HepG2 (cell line): ENCODE data around the gene MCAT. TPM values are rescaled to one million over a fixed set of nuclear protein-coding genes. Genes with fewer than 3 reads are reported as not detected.

ENCODE experiments used
- ESRRA ChIP-seq: sonication (generic); formaldehyde crosslinking; IDR thresholded peaks from 2 replicates; pipeline ENCODE4 v1.5.1; 2020; ENCODE audit warnings: mild to moderate bottlenecking, low read depth, missing genetic modification reagents
- JUN ChIP-seq: sonication (generic); formaldehyde crosslinking; IDR thresholded peaks from 2 replicates; pipeline ENCODE4 v1.4.0; 2020; ENCODE audit warnings: mild to moderate bottlenecking, missing genetic modification reagents
- MAX ChIP-seq: IDR thresholded peaks from 2 replicates; pipeline ENCODE4 v1.6.1; 2012; ENCODE audit warnings: inconsistent platforms
- MEIS2 ChIP-seq: sonication (generic); formaldehyde crosslinking; IDR thresholded peaks from 2 replicates; pipeline ENCODE4 v1.9.0; 2021; ENCODE audit warnings: mild to moderate bottlenecking, missing genetic modification reagents
- NFAT5 ChIP-seq: sonication (generic); formaldehyde crosslinking; IDR thresholded peaks from 2 replicates; pipeline ENCODE4 v1.4.0; 2020; ENCODE audit warnings: missing genetic modification reagents
- NR0B2 ChIP-seq: sonication (generic); formaldehyde crosslinking; IDR thresholded peaks from 2 replicates; pipeline ENCODE4 v1.4.0; 2020; ENCODE audit warnings: mild to moderate bottlenecking, missing genetic modification reagents
- SAP130 ChIP-seq: IDR thresholded peaks from 2 replicates; pipeline ENCODE4 v1.6.1; 2016; ENCODE audit warnings: low read depth
- ZFYVE20 ChIP-seq: sonication (generic); formaldehyde crosslinking; IDR thresholded peaks from 2 replicates; pipeline ENCODE4 v1.8.0; 2023; ENCODE audit warnings: low read depth, mild to moderate bottlenecking, moderate library complexity, missing genetic modification reagents, borderline replicate concordance
- ZNF350 ChIP-seq: sonication (generic); formaldehyde crosslinking; IDR thresholded peaks from 2 replicates; pipeline ENCODE4 v1.4.0; 2020; ENCODE audit warnings: mild to moderate bottlenecking, low read depth, missing genetic modification reagents, borderline replicate concordance
- ZNF746 ChIP-seq: sonication (generic); formaldehyde crosslinking; IDR thresholded peaks from 2 replicates; pipeline ENCODE4 v1.8.0; 2022; ENCODE audit warnings: mild to moderate bottlenecking, missing genetic modification reagents
- ZNF766 ChIP-seq: sonication (generic); formaldehyde crosslinking; IDR thresholded peaks from 2 replicates; pipeline ENCODE4 v1.5.0; 2020; ENCODE audit warnings: missing genetic modification reagents, borderline replicate concordance
- polyA plus RNA-seq, 8 experiments: library from polyadenylated mRNA; depleted of rRNA in 3 of 8; stranded (reverse) in 7 of 8; unstranded in 1 of 8; fragments of >200 nt; fragmentation: Illumina TruSeq in 4 of 8; extraction: Trizol in 4 of 8; gene quantifications; 2 replicates each; pipeline versions ENCODE4 v1.2.1 to v1.2.3, GENCODE V29; 2011 to 2016; ENCODE audit warnings: low read depth in 4 of 8, missing spikeins in 1 of 8, mixed read lengths in 1 of 8; ENCODE audit not compliant: insufficient read depth in 1 of 8
- total RNA-seq, 5 experiments: library from RNA; depleted of rRNA; stranded (reverse); fragments of >200 nt; fragmentation: Illumina TruSeq; extraction: Trizol; gene quantifications; 2 replicates each; pipeline ENCODE4 v1.2.3, GENCODE V29; 2016; ENCODE audit warnings: low read depth in 1 of 5
- TF ChIP-seq, protein P1 (sequence below): IDR thresholded peaks from 2 replicates; pipeline ENCODE4 v1.4.0; 2020; ENCODE audit warnings: mild to moderate bottlenecking, missing genetic modification reagents
- TF ChIP-seq, protein P2 (sequence below): sonication (generic); formaldehyde crosslinking; conservative IDR thresholded peaks from 2 replicates; pipeline ENCODE4 v1.4.0; 2020; ENCODE audit warnings: missing genetic modification reagents
- TF ChIP-seq, protein P3 (sequence below): sonication (generic); formaldehyde crosslinking; IDR thresholded peaks from 2 replicates; pipeline ENCODE4 v1.8.0; 2022; ENCODE audit warnings: mild to moderate bottlenecking, missing genetic modification reagents; ENCODE audit not compliant: insufficient replicate concordance

The MCAT gene
- total and polyA plus RNA-seq, 2 of the 13 experiments (the other 11 are each of a cell fraction or from before 2014, with no cell fraction given), result 9.3 to 16.7 TPM

DNA sequence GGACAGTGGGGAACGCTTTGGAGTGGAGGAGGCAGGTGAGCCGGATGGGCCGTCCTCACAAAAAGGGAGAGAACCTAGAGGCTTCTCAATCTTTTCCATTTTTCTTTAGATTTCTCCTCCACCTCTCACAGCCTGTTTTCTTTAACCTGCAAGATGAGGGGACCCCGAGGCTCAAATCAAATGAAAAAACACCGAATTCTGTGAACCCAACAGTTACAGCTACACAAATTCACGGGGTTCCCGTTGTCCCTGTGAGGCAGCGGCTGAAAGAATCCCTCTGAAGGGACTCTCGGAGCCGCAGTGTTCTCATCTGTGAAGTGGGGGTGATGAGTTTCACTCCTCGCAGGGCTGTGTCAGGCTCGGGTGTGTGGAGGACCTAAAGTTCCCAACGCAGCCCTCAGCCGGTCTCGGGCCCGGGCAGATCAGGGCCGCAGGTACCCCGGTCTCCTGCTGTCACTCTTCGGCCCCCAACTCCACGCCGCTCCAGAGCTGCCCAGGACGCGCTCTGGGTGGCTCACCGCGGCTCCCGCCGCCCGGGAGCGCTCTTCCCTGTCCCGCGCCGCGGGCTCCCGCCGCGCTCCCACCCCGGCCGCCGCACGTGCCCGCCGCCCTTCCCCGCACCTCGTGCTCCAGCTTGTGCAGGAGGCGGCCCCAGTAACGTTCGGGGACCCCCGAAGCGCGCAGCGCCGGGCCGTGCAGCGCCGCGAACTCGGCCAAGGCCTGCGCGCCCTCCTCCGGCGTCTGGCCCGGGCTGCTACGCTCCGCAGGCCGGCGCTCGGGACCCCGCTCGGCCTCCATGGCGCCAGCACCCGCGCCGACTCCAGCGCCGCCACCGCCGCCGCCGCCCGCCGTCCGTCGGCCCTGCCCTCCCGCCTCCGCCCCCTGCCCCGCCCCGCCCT, 43.3 kb upstream of the MCAT start, which contains the start of gene TTLL12 (continued):
- TF ChIP-seq MAX (peak; percentile 91), ZFYVE20 (CRISPR knock-in tag) (peak; percentile 77; the same call in 1 of the 2 replicates), NFAT5 (CRISPR knock-in tag) (peak; percentile 74; the same call in 1 of the 2 replicates), ESRRA (CRISPR knock-in tag) (no peak), ZNF766 (peak; percentile 70; the same call in 1 of the 2 replicates), ZNF350 (CRISPR knock-in tag) (no peak), SAP130 (CRISPR knock-in tag) (peak; percentile 48; the same call in 1 of the 2 replicates), JUN (CRISPR knock-in tag) (no peak), ZNF746 (CRISPR knock-in tag) (peak; percentile 63; the same call in 1 of the 2 replicates), MEIS2 (CRISPR knock-in tag) (0 out of 2 replicates have a peak, but pooled peaks have one; percentile 26), NR0B2 (CRISPR knock-in tag) (peak; percentile 59; the same call in 1 of the 2 replicates)
- TF ChIP-seq, protein P1, sequence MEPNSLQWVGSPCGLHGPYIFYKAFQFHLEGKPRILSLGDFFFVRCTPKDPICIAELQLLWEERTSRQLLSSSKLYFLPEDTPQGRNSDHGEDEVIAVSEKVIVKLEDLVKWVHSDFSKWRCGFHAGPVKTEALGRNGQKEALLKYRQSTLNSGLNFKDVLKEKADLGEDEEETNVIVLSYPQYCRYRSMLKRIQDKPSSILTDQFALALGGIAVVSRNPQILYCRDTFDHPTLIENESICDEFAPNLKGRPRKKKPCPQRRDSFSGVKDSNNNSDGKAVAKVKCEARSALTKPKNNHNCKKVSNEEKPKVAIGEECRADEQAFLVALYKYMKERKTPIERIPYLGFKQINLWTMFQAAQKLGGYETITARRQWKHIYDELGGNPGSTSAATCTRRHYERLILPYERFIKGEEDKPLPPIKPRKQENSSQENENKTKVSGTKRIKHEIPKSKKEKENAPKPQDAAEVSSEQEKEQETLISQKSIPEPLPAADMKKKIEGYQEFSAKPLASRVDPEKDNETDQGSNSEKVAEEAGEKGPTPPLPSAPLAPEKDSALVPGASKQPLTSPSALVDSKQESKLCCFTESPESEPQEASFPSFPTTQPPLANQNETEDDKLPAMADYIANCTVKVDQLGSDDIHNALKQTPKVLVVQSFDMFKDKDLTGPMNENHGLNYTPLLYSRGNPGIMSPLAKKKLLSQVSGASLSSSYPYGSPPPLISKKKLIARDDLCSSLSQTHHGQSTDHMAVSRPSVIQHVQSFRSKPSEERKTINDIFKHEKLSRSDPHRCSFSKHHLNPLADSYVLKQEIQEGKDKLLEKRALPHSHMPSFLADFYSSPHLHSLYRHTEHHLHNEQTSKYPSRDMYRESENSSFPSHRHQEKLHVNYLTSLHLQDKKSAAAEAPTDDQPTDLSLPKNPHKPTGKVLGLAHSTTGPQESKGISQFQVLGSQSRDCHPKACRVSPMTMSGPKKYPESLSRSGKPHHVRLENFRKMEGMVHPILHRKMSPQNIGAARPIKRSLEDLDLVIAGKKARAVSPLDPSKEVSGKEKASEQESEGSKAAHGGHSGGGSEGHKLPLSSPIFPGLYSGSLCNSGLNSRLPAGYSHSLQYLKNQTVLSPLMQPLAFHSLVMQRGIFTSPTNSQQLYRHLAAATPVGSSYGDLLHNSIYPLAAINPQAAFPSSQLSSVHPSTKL (CRISPR knock-in tag), result no peak
- TF ChIP-seq, protein P2, sequence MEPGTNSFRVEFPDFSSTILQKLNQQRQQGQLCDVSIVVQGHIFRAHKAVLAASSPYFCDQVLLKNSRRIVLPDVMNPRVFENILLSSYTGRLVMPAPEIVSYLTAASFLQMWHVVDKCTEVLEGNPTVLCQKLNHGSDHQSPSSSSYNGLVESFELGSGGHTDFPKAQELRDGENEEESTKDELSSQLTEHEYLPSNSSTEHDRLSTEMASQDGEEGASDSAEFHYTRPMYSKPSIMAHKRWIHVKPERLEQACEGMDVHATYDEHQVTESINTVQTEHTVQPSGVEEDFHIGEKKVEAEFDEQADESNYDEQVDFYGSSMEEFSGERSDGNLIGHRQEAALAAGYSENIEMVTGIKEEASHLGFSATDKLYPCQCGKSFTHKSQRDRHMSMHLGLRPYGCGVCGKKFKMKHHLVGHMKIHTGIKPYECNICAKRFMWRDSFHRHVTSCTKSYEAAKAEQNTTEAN, result peak; percentile 46; the same call in 1 of the 2 replicates
- TF ChIP-seq, protein P3, sequence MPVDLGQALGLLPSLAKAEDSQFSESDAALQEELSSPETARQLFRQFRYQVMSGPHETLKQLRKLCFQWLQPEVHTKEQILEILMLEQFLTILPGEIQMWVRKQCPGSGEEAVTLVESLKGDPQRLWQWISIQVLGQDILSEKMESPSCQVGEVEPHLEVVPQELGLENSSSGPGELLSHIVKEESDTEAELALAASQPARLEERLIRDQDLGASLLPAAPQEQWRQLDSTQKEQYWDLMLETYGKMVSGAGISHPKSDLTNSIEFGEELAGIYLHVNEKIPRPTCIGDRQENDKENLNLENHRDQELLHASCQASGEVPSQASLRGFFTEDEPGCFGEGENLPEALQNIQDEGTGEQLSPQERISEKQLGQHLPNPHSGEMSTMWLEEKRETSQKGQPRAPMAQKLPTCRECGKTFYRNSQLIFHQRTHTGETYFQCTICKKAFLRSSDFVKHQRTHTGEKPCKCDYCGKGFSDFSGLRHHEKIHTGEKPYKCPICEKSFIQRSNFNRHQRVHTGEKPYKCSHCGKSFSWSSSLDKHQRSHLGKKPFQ, result peak; percentile 66
